Measurements from ENCODE around the gene USP34. TPM values are rescaled to one million over a fixed set of nuclear protein-coding genes. Genes with fewer than 3 reads are reported as not detected.
A peak's percentile ranks its signal among the peaks of the same experiment; 100 is the strongest.

Gene USP34, protein sequence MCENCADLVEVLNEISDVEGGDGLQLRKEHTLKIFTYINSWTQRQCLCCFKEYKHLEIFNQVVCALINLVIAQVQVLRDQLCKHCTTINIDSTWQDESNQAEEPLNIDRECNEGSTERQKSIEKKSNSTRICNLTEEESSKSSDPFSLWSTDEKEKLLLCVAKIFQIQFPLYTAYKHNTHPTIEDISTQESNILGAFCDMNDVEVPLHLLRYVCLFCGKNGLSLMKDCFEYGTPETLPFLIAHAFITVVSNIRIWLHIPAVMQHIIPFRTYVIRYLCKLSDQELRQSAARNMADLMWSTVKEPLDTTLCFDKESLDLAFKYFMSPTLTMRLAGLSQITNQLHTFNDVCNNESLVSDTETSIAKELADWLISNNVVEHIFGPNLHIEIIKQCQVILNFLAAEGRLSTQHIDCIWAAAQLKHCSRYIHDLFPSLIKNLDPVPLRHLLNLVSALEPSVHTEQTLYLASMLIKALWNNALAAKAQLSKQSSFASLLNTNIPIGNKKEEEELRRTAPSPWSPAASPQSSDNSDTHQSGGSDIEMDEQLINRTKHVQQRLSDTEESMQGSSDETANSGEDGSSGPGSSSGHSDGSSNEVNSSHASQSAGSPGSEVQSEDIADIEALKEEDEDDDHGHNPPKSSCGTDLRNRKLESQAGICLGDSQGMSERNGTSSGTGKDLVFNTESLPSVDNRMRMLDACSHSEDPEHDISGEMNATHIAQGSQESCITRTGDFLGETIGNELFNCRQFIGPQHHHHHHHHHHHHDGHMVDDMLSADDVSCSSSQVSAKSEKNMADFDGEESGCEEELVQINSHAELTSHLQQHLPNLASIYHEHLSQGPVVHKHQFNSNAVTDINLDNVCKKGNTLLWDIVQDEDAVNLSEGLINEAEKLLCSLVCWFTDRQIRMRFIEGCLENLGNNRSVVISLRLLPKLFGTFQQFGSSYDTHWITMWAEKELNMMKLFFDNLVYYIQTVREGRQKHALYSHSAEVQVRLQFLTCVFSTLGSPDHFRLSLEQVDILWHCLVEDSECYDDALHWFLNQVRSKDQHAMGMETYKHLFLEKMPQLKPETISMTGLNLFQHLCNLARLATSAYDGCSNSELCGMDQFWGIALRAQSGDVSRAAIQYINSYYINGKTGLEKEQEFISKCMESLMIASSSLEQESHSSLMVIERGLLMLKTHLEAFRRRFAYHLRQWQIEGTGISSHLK (N-terminal part only)
- total RNA-seq: 95.9 and 98.4 TPM in 2 replicates
- long read RNA-seq, partial matches to known transcripts: 9 of 15 reads
- long read RNA-seq, other reads (novel, unspliced or antisense): 6 of 15 reads

DNA sequence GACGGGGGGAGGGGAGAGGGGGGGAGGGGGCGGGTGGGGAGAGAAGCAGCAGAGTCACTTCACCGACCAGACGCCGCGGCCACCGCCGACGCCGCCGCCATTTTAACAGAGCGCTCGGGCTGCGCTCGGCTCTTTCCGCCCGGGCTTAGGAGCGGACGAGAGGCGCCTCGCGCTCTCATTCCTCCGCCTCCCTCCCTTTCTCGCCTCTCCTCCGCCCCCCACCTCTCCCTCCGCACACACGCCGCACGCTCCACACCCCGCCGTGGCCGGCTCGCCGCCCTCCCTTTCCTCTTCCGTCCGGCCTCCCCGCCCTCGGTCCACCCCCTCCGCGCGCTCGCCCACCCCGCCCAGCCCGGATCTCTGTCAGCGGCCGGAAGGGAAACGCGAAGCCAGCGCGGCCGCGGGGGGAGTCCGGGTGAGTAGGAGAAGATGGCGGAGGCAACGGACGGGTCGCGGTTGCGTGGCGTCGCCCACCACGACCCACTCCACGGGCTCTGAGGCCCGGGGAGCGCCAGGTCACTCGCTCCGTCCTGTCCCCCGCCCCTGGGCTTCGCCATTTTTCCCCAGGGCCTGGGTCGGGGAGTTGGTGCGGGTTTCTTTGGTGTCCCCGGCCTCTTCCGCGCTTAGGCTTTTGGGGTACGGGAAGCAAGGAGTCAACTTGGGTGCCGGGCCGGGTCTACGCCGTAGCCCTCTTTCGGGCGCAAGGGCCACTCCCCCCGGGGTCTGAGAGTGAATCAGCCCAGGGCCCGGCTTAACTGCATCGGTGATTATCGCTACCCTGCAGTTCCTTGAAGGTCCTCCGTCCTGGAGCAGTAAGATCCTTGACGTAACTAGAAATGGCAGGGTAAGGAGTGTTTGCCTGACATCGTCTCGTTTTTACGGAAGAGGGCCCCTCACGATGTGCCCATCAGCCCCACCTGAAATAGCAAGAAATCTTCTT is at the start of gene USP34:
Gene USP34 (minus strand): TSS at position 123 of the 940 bp plus-strand sequence. CDS start 395 bp downstream, outside the sequence.
- Mint-ChIP-seq H3K9me3 (no peaks in the 10 kb centered on the region), H3K4me1 (peaks cover 30% of the 10 kb centered on the region), H3K27ac (ENCODE audit: unreplicated experiment) (peak within 1 kb of the TSS; percentile 98), H3K4me3 (peak within 1 kb of the TSS; percentile 98), H3K36me3 (ENCODE audit: low read depth) (peaks cover 2% of the 10 kb centered on the region), H3K27me3 (ENCODE audit: low read depth) (no peaks in the 10 kb centered on the region)
- peak; percentile 78 for DNase-seq (ENCODE audit: low read depth, low spot score)
- TF ChIP-seq, protein P1, sequence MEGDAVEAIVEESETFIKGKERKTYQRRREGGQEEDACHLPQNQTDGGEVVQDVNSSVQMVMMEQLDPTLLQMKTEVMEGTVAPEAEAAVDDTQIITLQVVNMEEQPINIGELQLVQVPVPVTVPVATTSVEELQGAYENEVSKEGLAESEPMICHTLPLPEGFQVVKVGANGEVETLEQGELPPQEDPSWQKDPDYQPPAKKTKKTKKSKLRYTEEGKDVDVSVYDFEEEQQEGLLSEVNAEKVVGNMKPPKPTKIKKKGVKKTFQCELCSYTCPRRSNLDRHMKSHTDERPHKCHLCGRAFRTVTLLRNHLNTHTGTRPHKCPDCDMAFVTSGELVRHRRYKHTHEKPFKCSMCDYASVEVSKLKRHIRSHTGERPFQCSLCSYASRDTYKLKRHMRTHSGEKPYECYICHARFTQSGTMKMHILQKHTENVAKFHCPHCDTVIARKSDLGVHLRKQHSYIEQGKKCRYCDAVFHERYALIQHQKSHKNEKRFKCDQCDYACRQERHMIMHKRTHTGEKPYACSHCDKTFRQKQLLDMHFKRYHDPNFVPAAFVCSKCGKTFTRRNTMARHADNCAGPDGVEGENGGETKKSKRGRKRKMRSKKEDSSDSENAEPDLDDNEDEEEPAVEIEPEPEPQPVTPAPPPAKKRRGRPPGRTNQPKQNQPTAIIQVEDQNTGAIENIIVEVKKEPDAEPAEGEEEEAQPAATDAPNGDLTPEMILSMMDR (conservative IDR thresholded peaks at IDR 0.05): no peak

DNA sequence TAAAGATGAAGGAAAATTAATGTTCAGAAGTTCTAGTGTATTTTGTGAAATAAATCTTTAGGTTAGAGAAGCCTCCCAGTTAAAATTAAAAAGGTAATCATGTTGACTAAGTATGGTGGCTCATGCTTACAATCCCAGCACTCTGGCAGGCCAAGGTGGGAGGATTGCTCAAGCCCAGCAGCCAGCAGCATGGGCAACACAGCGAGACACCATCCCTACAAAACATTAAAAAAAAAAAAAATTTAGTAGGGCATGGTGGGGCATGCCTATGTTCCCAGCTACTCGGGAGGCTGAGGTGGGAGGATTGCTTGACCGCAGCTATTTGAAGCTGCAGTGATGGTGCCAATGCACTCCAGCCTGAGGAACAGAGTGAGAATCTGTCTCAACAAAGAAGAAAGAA is 49.4 kb upstream of the USP34 start:
- Mint-ChIP-seq H3K27me3 (ENCODE audit: low read depth) (no peaks in the 10 kb centered on the region), H3K27ac (ENCODE audit: unreplicated experiment) (no peak overlapping the region), H3K4me1 (no peaks in the 10 kb centered on the region), H3K36me3 (ENCODE audit: low read depth) (peaks cover 9% of the 10 kb centered on the region), H3K9me3 (no peaks in the 10 kb centered on the region), H3K4me3 (no peak overlapping the region)
- TF ChIP-seq, protein P1 (conservative IDR thresholded peaks at IDR 0.05): no peak
- DNase-seq (ENCODE audit: low read depth, low spot score): no peak

DNA sequence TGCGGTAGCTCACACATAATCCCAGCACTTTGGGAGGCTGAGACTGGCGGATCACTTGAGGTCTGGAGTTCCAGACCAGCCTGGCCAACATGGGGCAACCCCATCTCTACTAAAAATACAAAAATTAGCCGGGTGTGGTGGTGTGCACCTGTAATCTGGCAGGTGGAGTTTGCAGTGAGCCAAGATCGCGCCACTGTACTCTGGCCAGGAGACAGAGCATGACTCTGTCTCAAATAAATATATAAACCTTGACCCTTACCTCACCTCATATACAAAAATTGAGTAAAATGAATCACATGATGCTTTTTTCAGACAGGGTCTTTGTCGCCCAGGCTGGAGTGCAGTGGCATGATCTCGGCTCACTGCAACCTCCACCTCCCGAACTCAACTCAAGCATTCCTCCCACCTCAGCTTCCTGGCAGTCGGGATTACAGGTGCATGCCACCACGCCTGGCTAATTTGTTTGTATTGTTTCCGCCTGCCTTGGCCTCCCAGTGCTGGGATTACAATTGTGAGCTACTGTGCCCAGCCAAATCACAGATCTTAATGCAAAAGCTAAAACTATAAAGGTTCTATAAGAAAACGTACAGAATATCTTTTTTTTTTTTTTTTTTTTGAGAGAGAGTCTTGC is 42.0 kb upstream of the USP34 start:
- Mint-ChIP-seq H3K4me1 (peaks cover 4% of the 10 kb centered on the region), H3K27ac (ENCODE audit: unreplicated experiment) (no peak overlapping the region), H3K9me3 (no peaks in the 10 kb centered on the region), H3K36me3 (ENCODE audit: low read depth) (peaks cover 11% of the 10 kb centered on the region), H3K4me3 (no peak overlapping the region), H3K27me3 (ENCODE audit: low read depth) (no peaks in the 10 kb centered on the region)
- TF ChIP-seq, protein P1 (conservative IDR thresholded peaks at IDR 0.05): no peak
- no peak for DNase-seq (ENCODE audit: low read depth, low spot score)

DNA sequence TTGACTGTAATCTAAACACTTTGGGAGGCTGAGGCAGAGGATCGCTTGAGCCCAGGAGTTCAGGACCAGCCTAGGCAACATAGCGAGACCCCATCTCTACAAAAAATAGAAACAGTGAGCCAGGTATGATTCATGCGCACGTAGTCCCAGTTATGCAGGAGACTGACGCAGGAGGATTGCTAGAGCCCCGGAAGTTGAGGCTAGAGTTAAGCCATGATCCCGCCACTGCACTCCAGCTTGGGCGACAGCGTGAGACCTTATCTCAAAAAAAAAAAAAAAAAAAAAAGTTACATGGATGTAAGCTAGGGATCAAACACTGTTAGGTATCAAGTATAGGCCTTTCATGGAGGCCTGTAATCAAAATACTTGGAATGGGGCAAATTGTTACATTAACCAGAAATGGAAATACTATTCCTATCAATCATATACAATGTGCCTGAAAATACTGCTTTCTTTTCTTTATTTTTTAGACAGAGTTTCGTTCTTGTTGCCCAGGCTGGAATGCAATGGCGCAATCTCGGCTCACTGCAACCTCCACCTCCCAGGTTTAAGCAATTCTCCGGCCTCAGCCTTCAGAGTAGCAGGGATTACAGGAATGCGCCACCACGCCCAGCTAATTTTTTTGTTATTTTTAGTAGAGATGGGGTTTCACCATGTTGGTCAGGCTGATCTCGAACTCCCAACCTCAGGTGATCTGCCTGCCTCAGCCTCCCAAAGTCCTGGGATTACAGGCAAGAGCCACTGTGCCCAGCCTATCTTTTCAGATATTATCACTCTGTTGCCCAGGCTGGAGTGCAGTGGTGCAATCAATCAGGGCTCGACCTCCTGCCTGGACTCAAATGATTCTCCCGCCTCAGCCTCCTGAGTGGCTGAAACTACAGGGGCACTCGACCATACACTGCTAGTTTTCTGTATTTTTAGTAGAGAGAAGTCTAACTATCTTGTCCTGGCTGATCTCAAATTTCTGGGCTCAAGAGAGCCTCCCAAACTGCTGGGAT is 40.1 kb upstream of the USP34 start:
- Mint-ChIP-seq H3K27ac (ENCODE audit: unreplicated experiment) (peak overlapping the region; percentile 57), H3K4me3 (no peak overlapping the region), H3K9me3 (no peaks in the 10 kb centered on the region), H3K4me1 (peaks cover 4% of the 10 kb centered on the region), H3K27me3 (ENCODE audit: low read depth) (no peaks in the 10 kb centered on the region), H3K36me3 (ENCODE audit: low read depth) (peaks cover 13% of the 10 kb centered on the region)
- no peak for DNase-seq (ENCODE audit: low read depth, low spot score)
- TF ChIP-seq, protein P1 (conservative IDR thresholded peaks at IDR 0.05): no peak

Data from neural crest cell (in vitro differentiated cells).